Stimulated activated CD4-positive, alpha-beta T cell treated with anti-CD3 and anti-CD28 coated beads, Interleukin-2, amount 100 ng/mL, for 48 hours (primary cell): Measurements from ENCODE around the gene RNF126.
"Not testable (repeated sequence)": the region's sequence is repeated elsewhere in the genome, so short reads cannot be mapped to it uniquely, and the experiment has no call there.

ENCODE experiments used
- DNase-seq, 2 donors: peaks; one replicate each; pipeline ENCODE4 v3.0.0-alpha.2; 2020

RNF126 gene

DNA sequence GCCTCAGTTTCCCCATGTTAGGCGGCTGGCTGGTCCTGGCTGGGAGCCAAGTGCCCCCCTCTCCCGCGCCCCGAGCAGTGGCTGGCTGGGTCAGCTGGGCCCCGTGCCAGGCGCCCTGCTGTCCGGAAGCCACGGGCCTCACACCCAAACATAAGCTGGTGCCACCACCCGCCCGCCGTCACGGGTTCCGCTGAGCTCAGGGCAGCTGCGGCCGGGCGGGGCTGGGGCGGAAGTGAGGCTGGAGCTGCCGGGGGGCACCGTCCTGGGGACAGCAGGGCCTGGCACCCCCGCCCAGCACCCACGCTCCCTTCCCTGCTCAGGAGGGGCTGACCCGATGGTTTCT lies 54.0 kb downstream of the RNF126 start:
- no peak for DNase-seq

GRCh38 chr19:608155-609003 lies 54.6 kb downstream of the RNF126 start:
- no peak for DNase-seq

DNA sequence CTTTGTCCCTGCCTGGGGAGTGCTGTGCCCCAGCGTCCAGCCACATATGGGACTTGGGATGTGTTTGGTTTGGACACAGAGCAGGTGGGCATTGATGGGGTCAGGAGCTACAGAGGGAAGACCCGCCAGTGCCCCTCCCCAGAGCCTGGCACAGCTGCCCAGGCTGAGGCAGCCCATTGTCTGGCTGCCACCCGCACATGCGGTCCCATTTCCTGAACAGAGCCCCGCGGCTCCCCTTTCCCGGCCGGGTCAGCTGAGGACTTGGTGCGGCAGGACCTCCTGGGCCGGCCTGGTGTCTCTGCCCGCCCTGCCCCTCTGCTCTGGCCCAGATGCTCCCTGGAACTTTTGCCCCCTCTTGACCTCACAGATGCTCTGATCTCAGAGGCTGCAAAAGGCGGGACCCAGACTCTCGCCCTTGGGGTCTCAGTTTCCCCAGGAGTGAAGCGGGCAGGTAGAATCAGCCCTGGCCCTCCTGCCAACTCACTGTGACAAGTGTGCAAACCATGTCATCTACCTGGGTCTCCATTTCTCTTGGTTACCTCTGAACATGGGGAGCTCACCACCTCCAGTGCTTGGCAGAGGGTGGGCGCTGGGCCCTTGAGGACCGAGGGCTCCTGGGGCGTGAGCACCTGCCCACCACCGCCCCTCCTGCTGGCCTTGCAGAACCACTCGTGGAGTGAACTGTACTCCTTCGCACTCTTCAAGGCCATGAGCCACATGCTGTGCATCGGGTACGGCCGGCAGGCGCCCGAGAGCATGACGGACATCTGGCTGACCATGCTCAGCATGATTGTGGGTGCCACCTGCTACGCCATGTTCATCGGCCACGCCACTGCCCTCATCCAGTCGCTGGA lies 55.5 kb downstream of the RNF126 start:
- DNase-seq = no peak

- DNase-seq = not testable (repeated sequence)
Measured at GRCh38 chr19:605061-605971, 57.7 kb downstream of the RNF126 start.

DNA sequence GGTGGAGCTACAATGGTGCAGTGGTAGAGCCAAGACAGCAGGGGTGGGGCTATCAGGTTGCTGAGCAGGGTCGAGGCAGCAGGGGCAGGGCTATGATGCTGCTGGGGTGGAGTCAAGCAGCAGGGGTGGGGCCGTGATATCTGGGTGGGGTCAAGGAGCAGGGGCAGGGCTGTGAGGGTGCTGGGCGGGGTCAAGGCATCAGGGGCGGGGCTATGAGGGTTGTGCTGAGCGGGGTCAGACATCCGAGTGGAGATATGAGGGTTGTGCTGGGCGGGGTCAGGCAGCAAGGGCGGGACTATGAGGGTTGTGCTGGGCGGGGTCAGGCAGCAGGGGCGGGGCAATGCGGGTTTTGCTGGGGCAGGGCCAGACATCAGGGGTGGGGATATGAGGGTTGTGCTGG lies 58.7 kb downstream of the RNF126 start:
- DNase-seq = peak; percentile 37 to 60

GRCh38 chr19:603779-604178 lies 59.2 kb downstream of the RNF126 start:
- DNase-seq = not testable (repeated sequence)

GRCh38 chr19:603302-603639 lies 59.7 kb downstream of the RNF126 start:
- not testable (repeated sequence) for DNase-seq

- no peak for DNase-seq
Measured at GRCh38 chr19:602391-603301, 60.4 kb downstream of the RNF126 start.

DNA sequence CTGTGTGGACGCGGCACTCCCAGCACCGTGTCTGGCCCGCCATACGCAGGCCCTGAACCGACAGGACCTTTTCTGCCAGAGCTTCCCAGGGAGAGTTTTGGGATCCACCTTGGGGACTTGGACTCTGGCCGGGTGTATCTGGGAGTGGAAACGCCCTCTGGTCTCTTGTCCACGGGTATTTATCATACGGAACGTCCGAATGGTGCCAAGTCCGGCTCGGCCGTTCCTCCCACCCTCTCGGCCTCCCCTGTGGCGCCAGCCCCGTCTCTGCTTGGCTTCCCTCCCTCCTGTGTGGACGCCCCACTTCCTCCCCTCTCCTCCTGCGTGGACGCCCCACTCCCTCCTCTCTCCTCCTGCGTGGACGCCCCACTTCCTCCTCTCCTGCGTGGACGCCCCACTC lies 61.2 kb downstream of the RNF126 start:
- no peak for DNase-seq

DNA sequence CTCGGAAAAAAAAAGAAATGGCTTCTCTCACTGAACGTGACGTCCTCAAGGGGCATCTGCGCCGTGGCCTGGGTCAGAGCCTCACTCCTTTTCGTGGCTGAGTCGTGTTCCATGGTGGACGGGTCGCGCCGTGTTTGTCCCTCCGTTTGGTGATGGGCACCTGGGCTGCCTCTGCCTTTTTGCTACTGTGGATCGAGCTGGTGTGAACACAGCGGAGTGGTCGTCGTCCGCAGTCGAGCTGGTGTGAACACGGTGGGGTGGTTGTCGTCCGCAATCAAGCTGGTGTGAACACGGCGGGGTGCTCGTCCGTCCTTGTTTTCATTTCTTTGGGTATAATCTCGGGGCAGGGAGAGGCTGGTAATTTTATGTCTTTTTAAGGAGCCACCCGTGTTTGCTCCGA lies 61.7 kb downstream of the RNF126 start:
- DNase-seq = no peak
